Lower lobe of right lung (tissue), 2 donors: ENCODE data around the gene PON3. TPM values are rescaled to one million over a fixed set of nuclear protein-coding genes. Genes with fewer than 3 reads are reported as not detected.

Experiments used
- ATAC-seq, 2 donors: fragments of 200-7000 bp; cut with Tn5 transposase; one replicate each; pipeline ENCODE4 v1.9.1; 2020 to 2022; ENCODE audit warnings: mild to moderate bottlenecking in 2 of 2, moderate library complexity in 2 of 2
- DNase-seq: peaks from one replicate; pipeline ENCODE4 v3.0.0-alpha.2; 2020
- H3K27ac ChIP-seq: fragments of 200-600 bp; one replicate; pipeline ENCODE4 v1.8.0; 2022
- H3K27me3 ChIP-seq: fragments of 200-600 bp; one replicate; pipeline ENCODE4 v1.8.0; 2022; ENCODE audit warnings: low read depth
- H3K36me3 ChIP-seq: fragments of 200-600 bp; one replicate; pipeline ENCODE4 v1.8.0; 2022; ENCODE audit warnings: mild to moderate bottlenecking
- H3K4me1 ChIP-seq: fragments of 200-600 bp; one replicate; pipeline ENCODE4 v1.8.0; 2022
- H3K4me3 ChIP-seq: fragments of 200-600 bp; one replicate; pipeline ENCODE4 v1.8.0; 2022; ENCODE audit warnings: mild to moderate bottlenecking
- H3K9me3 ChIP-seq: fragments of 200-600 bp; one replicate; pipeline ENCODE4 v1.8.0; 2022
- CTCF ChIP-seq: fragments of 200-600 bp; IDR thresholded peaks from one replicate; pipeline ENCODE4 v1.8.0; 2022; ENCODE audit warnings: antibody characterized with exemption, mild to moderate bottlenecking
- intact Hi-C: fragments of 100-400 bp; cut with DNase I; formaldehyde crosslinking; loops from one replicate; pipeline ENCODE4 v1.11.0; 2022
- total RNA-seq: library from RNA; stranded (reverse); fragmentation: NEBNext Ultra II Directional; extraction: Animal tissue kit (Norgen Biotek cat#: 25700); gene quantifications from one replicate; pipeline ENCODE4 v1.2.1, GENCODE V29; 2021
- donor health status: DM: no; HTN: yes; CAD: no; lungs with severe emphysema.

The PON3 gene
- total RNA-seq, 1 donor from 2014 or later: 25.6 TPM

- DNase-seq: no peak
These were observed 73.8 kb downstream of the PON3 start for GRCh38 chr7:95322396-95322795.

GRCh38 chr7:95321720-95322119, 74.5 kb downstream of the PON3 start:
- intact Hi-C loops: no loop called here
- Histone ChIP-seq H3K36me3 (no peaks in the 10 kb centered on the region), H3K27ac (no peak overlapping the region), H3K9me3 (no peaks in the 10 kb centered on the region), H3K4me1 (no peaks in the 10 kb centered on the region), H3K27me3 (peaks cover 4% of the 10 kb centered on the region), H3K4me3 (no peak overlapping the region)
- no peak for DNase-seq
- TF ChIP-seq CTCF: no peak
- no peak for ATAC-seq

More at GRCh38 chr7:95322396-95322795, 73.8 kb downstream of the PON3 start:
- TF ChIP-seq CTCF: no peak
- Histone ChIP-seq H3K4me1 (no peaks in the 10 kb centered on the region), H3K36me3 (no peaks in the 10 kb centered on the region), H3K9me3 (no peaks in the 10 kb centered on the region), H3K27me3 (peaks cover 4% of the 10 kb centered on the region), H3K4me3 (no peak overlapping the region), H3K27ac (no peak overlapping the region)
- ATAC-seq: no peak
- intact Hi-C loops: no loop called here

- no peak for ATAC-seq
- Histone ChIP-seq H3K36me3 (no peaks in the 10 kb centered on the region), H3K4me3 (no peak overlapping the region), H3K9me3 (no peaks in the 10 kb centered on the region), H3K27ac (no peak overlapping the region), H3K4me1 (no peaks in the 10 kb centered on the region), H3K27me3 (peaks cover 4% of the 10 kb centered on the region)
- intact Hi-C loops: no loop called here
- DNase-seq: no peak
- TF ChIP-seq CTCF: no peak
These were observed 75.5 kb downstream of the PON3 start for GRCh38 chr7:95320651-95321050.

GRCh38 chr7:95319570-95319969, 76.6 kb downstream of the PON3 start:
- Histone ChIP-seq H3K9me3 (no peaks in the 10 kb centered on the region), H3K27ac (no peak overlapping the region), H3K4me1 (no peaks in the 10 kb centered on the region), H3K4me3 (no peak overlapping the region), H3K27me3 (peaks cover 3% of the 10 kb centered on the region), H3K36me3 (no peaks in the 10 kb centered on the region)
- no peak for TF ChIP-seq CTCF
- ATAC-seq (no peak), DNase-seq (no peak)
- intact Hi-C loops: no loop called here

- intact Hi-C loops: no loop called here
- H3K4me3 ChIP-seq: no peak overlapping the region
- no peak for ATAC-seq
- no peaks in the 10 kb centered on the region for H3K27me3 ChIP-seq
- no peak for TF ChIP-seq CTCF
- H3K36me3 ChIP-seq: no peaks in the 10 kb centered on the region
- no peaks in the 10 kb centered on the region for H3K9me3 ChIP-seq
- no peaks in the 10 kb centered on the region for H3K4me1 ChIP-seq
- H3K27ac ChIP-seq: no peak overlapping the region
- no peak for DNase-seq
These were observed 77.6 kb downstream of the PON3 start for GRCh38 chr7:95318501-95319100.

GRCh38 chr7:95317966-95318365, 78.2 kb downstream of the PON3 start:
- H3K9me3 ChIP-seq: no peaks in the 10 kb centered on the region
- no peak for TF ChIP-seq CTCF
- no peak for ATAC-seq
- H3K4me1 ChIP-seq: no peaks in the 10 kb centered on the region
- H3K27me3 ChIP-seq: no peaks in the 10 kb centered on the region
- no peak overlapping the region for H3K4me3 ChIP-seq
- no peak for DNase-seq
- H3K27ac ChIP-seq: no peak overlapping the region
- intact Hi-C loops: no loop called here
- no peaks in the 10 kb centered on the region for H3K36me3 ChIP-seq
